KMS-11 (cell line): ENCODE measurements around the gene RTL10.

Experiments used
- H2AFZ ChIP-seq: fragments of 200-600 bp; sonication (generic); 2 replicates; pipeline ENCODE4 v1.6.1; 2016; ENCODE audit warnings: antibody characterized with exemption, mixed run types, low read depth
- H3K27ac ChIP-seq: fragments of 200-600 bp; sonication (generic); 2 replicates; pipeline ENCODE4 v1.6.1; 2016; ENCODE audit warnings: mild to moderate bottlenecking, mixed run types
- H3K27me3 ChIP-seq: fragments of 200-600 bp; sonication (generic); 2 replicates; pipeline ENCODE4 v1.6.1; 2017; ENCODE audit warnings: mild to moderate bottlenecking, low read depth, mixed run types, moderate library complexity; ENCODE audit not compliant: insufficient read depth
- H3K36me3 ChIP-seq: fragments of 200-600 bp; sonication (generic); 2 replicates; pipeline ENCODE4 v1.6.1; 2017; ENCODE audit warnings: mild to moderate bottlenecking, mixed run types; ENCODE audit not compliant: insufficient read depth
- H3K4me1 ChIP-seq: fragments of 200-600 bp; sonication (generic); 2 replicates; pipeline ENCODE4 v1.6.1; 2016; ENCODE audit warnings: mild to moderate bottlenecking, low read depth, mixed run types; ENCODE audit not compliant: poor library complexity, severe bottlenecking
- H3K4me2 ChIP-seq: fragments of 200-600 bp; sonication (generic); 2 replicates; pipeline ENCODE4 v1.7.0; 2016; ENCODE audit warnings: mild to moderate bottlenecking, mixed run types
- H3K4me3 ChIP-seq: fragments of 200-600 bp; sonication (generic); IDR thresholded peaks from 2 replicates; pipeline ENCODE4 v1.6.1; 2017; ENCODE audit warnings: low read depth, low read length, mixed read lengths; ENCODE audit not compliant: insufficient read depth
- H3K79me2 ChIP-seq: fragments of 200-600 bp; sonication (generic); 2 replicates; pipeline ENCODE4 v1.6.1; 2016; ENCODE audit warnings: low read depth, mixed run types; ENCODE audit not compliant: insufficient read depth
- H3K9ac ChIP-seq: fragments of 200-600 bp; sonication (generic); 2 replicates; pipeline ENCODE4 v1.6.1; 2016; ENCODE audit warnings: mild to moderate bottlenecking, mixed run types
- H4K20me1 ChIP-seq: fragments of 200-600 bp; sonication (generic); 2 replicates; pipeline ENCODE4 v1.6.1; 2016; ENCODE audit warnings: mild to moderate bottlenecking, mixed run types; ENCODE audit not compliant: insufficient read depth
- CTCF ChIP-seq: fragments of 200-600 bp; sonication (generic); conservative IDR thresholded peaks from 2 replicates; pipeline ENCODE4 v1.6.1; 2017; ENCODE audit warnings: low read depth, mild to moderate bottlenecking, antibody characterized with exemption, low read length, moderate library complexity, mixed read lengths

RTL10 gene

GRCh38 chr22:19844377-19845053 lies 10.2 kb downstream of the RTL10 start:
- Histone ChIP-seq H3K27me3 (no peaks in the 10 kb centered on the region), H3K4me1 (peaks cover 19% of the 10 kb centered on the region), H3K36me3 (no peaks in the 10 kb centered on the region), H3K79me2 (no peaks in the 10 kb centered on the region), H2AFZ (no peak overlapping the region), H3K4me2 (no peak overlapping the region), H3K9ac (no peak overlapping the region), H3K27ac (no peak overlapping the region), H3K4me3 (no peak overlapping the region), H4K20me1 (no peaks in the 10 kb centered on the region)
- TF ChIP-seq CTCF = no peak

GRCh38 chr22:19843857-19844376 lies 10.8 kb downstream of the RTL10 start:
- Histone ChIP-seq H3K27ac (no peak overlapping the region), H3K27me3 (no peaks in the 10 kb centered on the region), H3K4me3 (no peak overlapping the region), H2AFZ (no peak overlapping the region), H4K20me1 (no peaks in the 10 kb centered on the region), H3K79me2 (no peaks in the 10 kb centered on the region), H3K36me3 (no peaks in the 10 kb centered on the region), H3K9ac (no peak overlapping the region), H3K4me1 (peaks cover 13% of the 10 kb centered on the region), H3K4me2 (no peak overlapping the region)
- no peak for TF ChIP-seq CTCF

- H3K4me1 ChIP-seq = peaks cover 7% of the 10 kb centered on the region
- no peak overlapping the region for H3K4me3 ChIP-seq
- H3K79me2 ChIP-seq = no peaks in the 10 kb centered on the region
- no peak overlapping the region for H3K9ac ChIP-seq
- no peaks in the 10 kb centered on the region for H4K20me1 ChIP-seq
- H3K36me3 ChIP-seq = no peaks in the 10 kb centered on the region
- TF ChIP-seq CTCF = no peak
- no peaks in the 10 kb centered on the region for H3K27me3 ChIP-seq
- H3K4me2 ChIP-seq = no peak overlapping the region
- H3K27ac ChIP-seq = no peak overlapping the region
- H2AFZ ChIP-seq = no peak overlapping the region
Observed at GRCh38 chr22:19843107-19843856, 11.4 kb downstream of the RTL10 start.

GRCh38 chr22:19842393-19843106 lies 12.1 kb downstream of the RTL10 start:
- Histone ChIP-seq H3K4me2 (no peak overlapping the region), H3K9ac (no peak overlapping the region), H4K20me1 (no peaks in the 10 kb centered on the region), H2AFZ (no peak overlapping the region), H3K36me3 (no peaks in the 10 kb centered on the region), H3K27me3 (no peaks in the 10 kb centered on the region), H3K27ac (no peak overlapping the region), H3K4me3 (no peak overlapping the region), H3K4me1 (no peaks in the 10 kb centered on the region), H3K79me2 (no peaks in the 10 kb centered on the region)
- TF ChIP-seq CTCF = no peak
